Measurements from ENCODE around the gene NFKBIE.
A peak's percentile ranks its signal among the peaks of the same experiment; 100 is the strongest.

Gene NFKBIE

GRCh38 chr6:44298055-44298803 is 32.9 kb upstream of the NFKBIE start:
- Histone ChIP-seq H3K4me3 (ENCODE audit: severe bottlenecking) (no peak overlapping the region), H3K27me3 (ENCODE audit: insufficient read depth, poor library complexity, severe bottlenecking) (peaks cover 26% of the 10 kb centered on the region), H3K27ac (ENCODE audit: poor library complexity, severe bottlenecking) (no peak overlapping the region), H3K9me3 (ENCODE audit: severe bottlenecking) (no peaks in the 10 kb centered on the region), H3K36me3 (ENCODE audit: low read depth) (peaks cover 16% of the 10 kb centered on the region), H3K4me1 (ENCODE audit: insufficient read depth, poor library complexity, severe bottlenecking) (no peaks in the 10 kb centered on the region)
- DNase-seq (ENCODE audit: low spot score): no peak
- TF ChIP-seq, protein P1, sequence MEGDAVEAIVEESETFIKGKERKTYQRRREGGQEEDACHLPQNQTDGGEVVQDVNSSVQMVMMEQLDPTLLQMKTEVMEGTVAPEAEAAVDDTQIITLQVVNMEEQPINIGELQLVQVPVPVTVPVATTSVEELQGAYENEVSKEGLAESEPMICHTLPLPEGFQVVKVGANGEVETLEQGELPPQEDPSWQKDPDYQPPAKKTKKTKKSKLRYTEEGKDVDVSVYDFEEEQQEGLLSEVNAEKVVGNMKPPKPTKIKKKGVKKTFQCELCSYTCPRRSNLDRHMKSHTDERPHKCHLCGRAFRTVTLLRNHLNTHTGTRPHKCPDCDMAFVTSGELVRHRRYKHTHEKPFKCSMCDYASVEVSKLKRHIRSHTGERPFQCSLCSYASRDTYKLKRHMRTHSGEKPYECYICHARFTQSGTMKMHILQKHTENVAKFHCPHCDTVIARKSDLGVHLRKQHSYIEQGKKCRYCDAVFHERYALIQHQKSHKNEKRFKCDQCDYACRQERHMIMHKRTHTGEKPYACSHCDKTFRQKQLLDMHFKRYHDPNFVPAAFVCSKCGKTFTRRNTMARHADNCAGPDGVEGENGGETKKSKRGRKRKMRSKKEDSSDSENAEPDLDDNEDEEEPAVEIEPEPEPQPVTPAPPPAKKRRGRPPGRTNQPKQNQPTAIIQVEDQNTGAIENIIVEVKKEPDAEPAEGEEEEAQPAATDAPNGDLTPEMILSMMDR (IDR thresholded peaks at IDR 0.05; ENCODE audit: poor library complexity, severe bottlenecking): no peak
- peak; percentile 16; the same call in 2 of the 3 replicates for ATAC-seq (ENCODE audit: low read depth)

GRCh38 chr6:44297063-44298038 is 32.0 kb upstream of the NFKBIE start:
- DNase-seq (ENCODE audit: low spot score) (no peak), ATAC-seq (ENCODE audit: low read depth) (peak; percentile 60)
- H3K9me3 ChIP-seq (ENCODE audit: severe bottlenecking): no peaks in the 10 kb centered on the region
- peaks cover 26% of the 10 kb centered on the region for H3K27me3 ChIP-seq (ENCODE audit: insufficient read depth, poor library complexity, severe bottlenecking)
- TF ChIP-seq, protein P1 (IDR thresholded peaks at IDR 0.05; ENCODE audit: poor library complexity, severe bottlenecking): no peak
- H3K4me3 ChIP-seq (ENCODE audit: severe bottlenecking): peak overlapping the region; percentile 29
- no peaks in the 10 kb centered on the region for H3K4me1 ChIP-seq (ENCODE audit: insufficient read depth, poor library complexity, severe bottlenecking)
- H3K36me3 ChIP-seq (ENCODE audit: low read depth): peaks cover 9% of the 10 kb centered on the region
- H3K27ac ChIP-seq (ENCODE audit: poor library complexity, severe bottlenecking): no peak overlapping the region

GRCh38 chr6:44294832-44295791 is 29.8 kb upstream of the NFKBIE start:
- Histone ChIP-seq H3K27me3 (ENCODE audit: insufficient read depth, poor library complexity, severe bottlenecking) (peaks cover 26% of the 10 kb centered on the region), H3K36me3 (ENCODE audit: low read depth) (0 out of 2 replicates have a peak, but pooled peaks cover under 1% of the 10 kb centered on the region), H3K4me3 (ENCODE audit: severe bottlenecking) (no peak overlapping the region), H3K9me3 (ENCODE audit: severe bottlenecking) (no peaks in the 10 kb centered on the region), H3K4me1 (ENCODE audit: insufficient read depth, poor library complexity, severe bottlenecking) (no peaks in the 10 kb centered on the region), H3K27ac (ENCODE audit: poor library complexity, severe bottlenecking) (no peak overlapping the region)
- TF ChIP-seq, protein P1 (IDR thresholded peaks at IDR 0.05; ENCODE audit: poor library complexity, severe bottlenecking): no peak
- DNase-seq (ENCODE audit: low spot score) (no peak), ATAC-seq (ENCODE audit: low read depth) (no peak)

DNA sequence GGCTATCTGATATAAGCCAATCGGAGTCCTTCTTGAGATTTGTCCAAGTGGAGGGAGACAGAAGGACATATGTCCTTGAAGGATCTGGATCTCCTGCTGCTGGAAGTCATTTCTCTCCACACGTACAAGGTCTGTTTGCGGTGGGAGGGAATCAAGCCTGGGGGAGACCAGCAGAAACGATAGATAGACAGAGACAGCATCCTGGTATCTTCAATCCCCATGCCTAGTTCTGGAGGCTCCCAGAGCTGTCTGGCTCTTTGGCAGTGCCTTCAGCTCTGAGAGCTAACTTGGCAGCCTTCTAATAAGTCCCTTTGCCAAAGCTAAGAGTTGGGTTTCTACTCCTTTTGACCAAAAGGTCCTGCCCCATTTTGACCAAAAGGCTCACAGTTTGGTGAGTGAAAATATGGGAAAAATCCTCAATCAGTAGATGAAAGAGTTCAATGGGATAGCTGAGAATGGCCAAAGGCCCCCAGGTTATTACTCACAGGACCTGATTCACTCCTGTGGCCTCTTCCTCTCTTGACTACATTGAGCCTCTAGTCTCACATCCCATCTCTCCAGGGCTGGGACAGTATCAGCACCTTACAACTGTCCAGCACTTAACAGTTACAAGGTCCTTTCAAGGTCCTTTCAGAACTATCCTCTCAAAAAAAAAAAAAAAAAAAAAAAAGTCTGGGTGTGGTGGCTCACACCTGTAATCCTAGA is 27.5 kb upstream of the NFKBIE start:
- ATAC-seq (ENCODE audit: low read depth) (no peak), DNase-seq (ENCODE audit: low spot score) (no peak)
- H3K27me3 ChIP-seq (ENCODE audit: insufficient read depth, poor library complexity, severe bottlenecking): peaks cover 21% of the 10 kb centered on the region

More for the DNA sequence above, 27.5 kb upstream of the NFKBIE start:
- TF ChIP-seq, protein P1 (IDR thresholded peaks at IDR 0.05; ENCODE audit: poor library complexity, severe bottlenecking): no peak
- H3K27ac ChIP-seq (ENCODE audit: poor library complexity, severe bottlenecking): no peak overlapping the region
- no peak overlapping the region for H3K4me3 ChIP-seq (ENCODE audit: severe bottlenecking)
- no peaks in the 10 kb centered on the region for H3K36me3 ChIP-seq (ENCODE audit: low read depth)
- no peaks in the 10 kb centered on the region for H3K4me1 ChIP-seq (ENCODE audit: insufficient read depth, poor library complexity, severe bottlenecking)
- H3K9me3 ChIP-seq (ENCODE audit: severe bottlenecking): no peaks in the 10 kb centered on the region
